NCI-H2171 treated with DMSO at 0.1 percent for 48 hours (cell line): ENCODE data around the gene PCDHGA3.
"Not testable (repeated sequence)": the region's sequence is repeated elsewhere in the genome, so short reads cannot be mapped to it uniquely, and the experiment has no call there.

ENCODE experiments used
- DNase-seq: peaks from one replicate; lab custom pipeline; 2025; lab: John Stamatoyannopoulos, UW

PCDHGA3 gene

GRCh38 chr5:141349917-141350619 is 6.4 kb downstream of the PCDHGA3 start, which contains the start of gene PCDHGB1:
Gene PCDHGB1 (plus strand): TSS chr5:141350099. CDS start chr5:141350261, 162 bp downstream.
- peak; percentile 23 for DNase-seq

- no peak for DNase-seq
Observed at GRCh38 chr5:141351591-141351990, 8.0 kb downstream of the PCDHGA3 start.

GRCh38 chr5:141354900-141355469 is 11.4 kb downstream of the PCDHGA3 start, which contains the start of gene PCDHGA4:
Gene PCDHGA4 (plus strand): TSS chr5:141355021. CDS start chr5:141355108, 87 bp downstream.
- DNase-seq = no peak

- no peak for DNase-seq
Observed at GRCh38 chr5:141355641-141356040, 12.0 kb downstream of the PCDHGA3 start.

- no peak for DNase-seq
Observed at GRCh38 chr5:141356133-141356532, 12.5 kb downstream of the PCDHGA3 start.

GRCh38 chr5:141356950-141357349 is 13.3 kb downstream of the PCDHGA3 start:
- no peak for DNase-seq

- peak; percentile 15 for DNase-seq
Observed at GRCh38 chr5:141359790-141360426, 16.3 kb downstream of the PCDHGA3 start, which contains the start of gene PCDHGB2. Gene PCDHGB2 (plus strand): TSS chr5:141359994. CDS start chr5:141360136, 142 bp downstream.

GRCh38 chr5:141360685-141361084 is 17.1 kb downstream of the PCDHGA3 start:
- no peak for DNase-seq

GRCh38 chr5:141362719-141363118 is 19.1 kb downstream of the PCDHGA3 start:
- no peak for DNase-seq

GRCh38 chr5:141363952-141364660 is 20.5 kb downstream of the PCDHGA3 start, which contains the start of gene PCDHGA5:
Gene PCDHGA5 (plus strand): TSS chr5:141364162. CDS start chr5:141364331, 169 bp downstream.
- DNase-seq = no peak

- DNase-seq = no peak
Observed at GRCh38 chr5:141366016-141366896, 22.6 kb downstream of the PCDHGA3 start.

GRCh38 chr5:141369994-141370848 is 26.6 kb downstream of the PCDHGA3 start, which contains the start of gene PCDHGB3:
Gene PCDHGB3 (plus strand): TSS chr5:141370242. CDS start chr5:141370395, 153 bp downstream.
- no peak for DNase-seq

- DNase-seq = no peak
Observed at GRCh38 chr5:141371572-141372475, 28.2 kb downstream of the PCDHGA3 start.

GRCh38 chr5:141373673-141374317 is 30.2 kb downstream of the PCDHGA3 start, which contains the start of gene PCDHGA6:
Gene PCDHGA6 (plus strand): TSS chr5:141373891. CDS start chr5:141374084, 193 bp downstream.
- DNase-seq = no peak

GRCh38 chr5:141374627-141375026 is 31.0 kb downstream of the PCDHGA3 start:
- DNase-seq = no peak

- not testable (repeated sequence) for DNase-seq
Observed at GRCh38 chr5:141375444-141376155, 32.0 kb downstream of the PCDHGA3 start.

- DNase-seq = no peak
Observed at GRCh38 chr5:141382469-141383294, 39.1 kb downstream of the PCDHGA3 start, which contains the start of gene PCDHGA7. Gene PCDHGA7 (plus strand): TSS chr5:141382742. CDS start chr5:141382900, 158 bp downstream.
